Loucy (cell line): Measurements from ENCODE around the gene ARHGEF17.

Source experiments
- H2AFZ ChIP-seq: fragments of 200-600 bp; sonication (generic); 2 replicates; pipeline ENCODE4 v1.6.0; 2016; ENCODE audit warnings: antibody characterized with exemption, mild to moderate bottlenecking, low read length, moderate library complexity
- H3F3A ChIP-seq: fragments of 200-600 bp; 2 replicates; pipeline ENCODE4 v1.6.0; 2016; ENCODE audit warnings: antibody characterized with exemption, low read depth, mild to moderate bottlenecking
- H3K27me3 ChIP-seq: fragments of 200-600 bp; sonication (generic); 2 replicates; pipeline ENCODE4 v1.6.1; 2014; ENCODE audit warnings: low read length, mild to moderate bottlenecking; ENCODE audit not compliant: insufficient read depth, poor library complexity, severe bottlenecking
- H3K36me3 ChIP-seq: fragments of 200-600 bp; sonication (generic); 2 replicates; pipeline ENCODE4 v1.6.1; 2016; ENCODE audit warnings: low read length; ENCODE audit not compliant: insufficient read depth
- H3K4me1 ChIP-seq: fragments of 200-600 bp; sonication (generic); 2 replicates; pipeline ENCODE4 v1.5.1; 2014; ENCODE audit warnings: low read length, mild to moderate bottlenecking; ENCODE audit not compliant: insufficient read depth, poor library complexity, severe bottlenecking
- H3K4me2 ChIP-seq: fragments of 200-600 bp; sonication (generic); 2 replicates; pipeline ENCODE4 v1.6.0; 2014; ENCODE audit warnings: antibody characterized with exemption, low read length, low read depth, mild to moderate bottlenecking; ENCODE audit not compliant: poor library complexity, severe bottlenecking
- H3K4me3 ChIP-seq: fragments of 200-600 bp; sonication (generic); 2 replicates; pipeline ENCODE4 v1.5.1; 2014; ENCODE audit warnings: low read length, mild to moderate bottlenecking, mixed read lengths; ENCODE audit not compliant: poor library complexity, severe bottlenecking
- H3K79me2 ChIP-seq: fragments of 200-600 bp; sonication (generic); 2 replicates; pipeline ENCODE4 v1.6.1; 2014; ENCODE audit warnings: low read length; ENCODE audit not compliant: insufficient read depth
- H3K9ac ChIP-seq: fragments of 200-600 bp; sonication (generic); 2 replicates; pipeline ENCODE4 v1.6.0; 2014; ENCODE audit warnings: mild to moderate bottlenecking, low read depth, low read length, moderate library complexity; ENCODE audit not compliant: poor library complexity, severe bottlenecking
- H3K9me2 ChIP-seq: fragments of 200-600 bp; sonication (generic); replicated peaks from 2 replicates; pipeline ENCODE4 v1.6.1; 2016; ENCODE audit warnings: low read depth, low read length, mixed read lengths
- H3K9me3 ChIP-seq: fragments of 200-600 bp; sonication (generic); 2 replicates; pipeline ENCODE4 v1.6.1; 2014; ENCODE audit warnings: mild to moderate bottlenecking, antibody characterized with exemption, low read length, low read depth; ENCODE audit not compliant: insufficient read depth
- H4K20me1 ChIP-seq: fragments of 200-600 bp; sonication (generic); 2 replicates; pipeline ENCODE4 v1.6.0; 2014; ENCODE audit warnings: antibody characterized with exemption, low read length, mild to moderate bottlenecking; ENCODE audit not compliant: insufficient read depth, poor library complexity, severe bottlenecking
- CTCF ChIP-seq: fragments of 200-600 bp; sonication (generic); conservative IDR thresholded peaks from 2 replicates; pipeline ENCODE4 v1.5.1; 2014; ENCODE audit warnings: mild to moderate bottlenecking, antibody characterized with exemption, low read length
- EZH2phosphoT487 ChIP-seq: fragments of 200-600 bp; IDR thresholded peaks from 2 replicates; pipeline ENCODE4 v1.6.1; 2018; ENCODE audit warnings: antibody characterized with exemption, mild to moderate bottlenecking, moderate library complexity, borderline replicate concordance

Gene ARHGEF17

GRCh38 chr11:73288873-73289707 lies 19.0 kb upstream of the ARHGEF17 start:
- peak overlapping the region; percentile 10 for H3K4me2 ChIP-seq
- H3K4me1 ChIP-seq, result peaks cover 17% of the 10 kb centered on the region
- H3K9me3 ChIP-seq, result no peaks in the 10 kb centered on the region
- no peaks in the 10 kb centered on the region for H3F3A ChIP-seq
- H3K4me3 ChIP-seq, result no peak overlapping the region
- no peaks in the 10 kb centered on the region for H4K20me1 ChIP-seq
- TF ChIP-seq EZH2phosphoT487 (no peak), CTCF (peak; percentile 97)
- peak overlapping the region; percentile 3; the same call in 1 of the 2 replicates for H2AFZ ChIP-seq
- H3K36me3 ChIP-seq, result no peaks in the 10 kb centered on the region
- no peaks in the 10 kb centered on the region for H3K27me3 ChIP-seq
- H3K79me2 ChIP-seq, result no peaks in the 10 kb centered on the region
- no peak overlapping the region for H3K9ac ChIP-seq
- no peaks in the 10 kb centered on the region for H3K9me2 ChIP-seq

GRCh38 chr11:73290536-73290935 lies 17.5 kb upstream of the ARHGEF17 start:
- no peaks in the 10 kb centered on the region for H3K27me3 ChIP-seq
- peaks cover 17% of the 10 kb centered on the region for H3K4me1 ChIP-seq
- H4K20me1 ChIP-seq, result no peaks in the 10 kb centered on the region
- no peak overlapping the region for H3K4me2 ChIP-seq
- H3K9ac ChIP-seq, result no peak overlapping the region
- TF ChIP-seq EZH2phosphoT487, result no peak
- TF ChIP-seq CTCF, result no peak
- no peaks in the 10 kb centered on the region for H3K9me3 ChIP-seq
- no peaks in the 10 kb centered on the region for H3K9me2 ChIP-seq
- no peaks in the 10 kb centered on the region for H3K36me3 ChIP-seq
- no peak overlapping the region for H2AFZ ChIP-seq
- H3F3A ChIP-seq, result no peaks in the 10 kb centered on the region
- no peak overlapping the region for H3K4me3 ChIP-seq
- H3K79me2 ChIP-seq, result no peaks in the 10 kb centered on the region

- no peaks in the 10 kb centered on the region for H3K27me3 ChIP-seq
- H2AFZ ChIP-seq, result no peak overlapping the region
- no peaks in the 10 kb centered on the region for H3K79me2 ChIP-seq
- TF ChIP-seq CTCF (no peak), EZH2phosphoT487 (no peak)
- H3K9me3 ChIP-seq, result no peaks in the 10 kb centered on the region
- H3K36me3 ChIP-seq, result no peaks in the 10 kb centered on the region
- peaks cover 17% of the 10 kb centered on the region for H3K4me1 ChIP-seq
- no peaks in the 10 kb centered on the region for H3F3A ChIP-seq
- no peak overlapping the region for H3K9ac ChIP-seq
- no peak overlapping the region for H3K4me2 ChIP-seq
- H3K9me2 ChIP-seq, result no peaks in the 10 kb centered on the region
- no peak overlapping the region for H3K4me3 ChIP-seq
- H4K20me1 ChIP-seq, result no peaks in the 10 kb centered on the region
Measured at GRCh38 chr11:73291196-73291595, 16.9 kb upstream of the ARHGEF17 start.
